ENCODE data around the gene CLIC5.

CLIC5 gene

GRCh38 chr6:45966340-45966739, 49.3 kb downstream of the CLIC5 start:
- H3K4me3 ChIP-seq (ENCODE audit: low read depth, low read length): no peak overlapping the region

- no peak overlapping the region for H3K4me3 ChIP-seq (ENCODE audit: low read depth, low read length)
Measured at GRCh38 chr6:45965792-45966191, 49.9 kb downstream of the CLIC5 start.

DNA sequence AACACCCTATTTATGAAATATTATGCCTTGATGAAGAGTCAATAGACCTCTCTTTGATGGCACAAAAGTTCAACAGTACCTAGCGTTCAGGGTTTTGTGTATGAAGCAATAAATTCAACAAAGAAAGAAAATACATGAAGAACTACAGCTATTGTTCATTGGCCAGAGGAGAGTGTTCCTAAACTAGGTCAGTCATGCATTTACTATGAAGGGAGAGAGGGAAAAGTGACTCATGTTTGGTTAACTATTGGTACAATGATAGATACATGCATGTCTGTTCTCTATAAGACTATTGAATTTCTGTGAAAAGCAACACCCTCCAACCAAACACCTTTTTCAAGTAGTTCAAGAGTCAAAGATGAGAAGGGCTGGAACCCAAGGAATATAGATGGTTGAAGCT, 50.7 kb downstream of the CLIC5 start:
- H3K4me3 ChIP-seq (ENCODE audit: low read depth, low read length): no peak overlapping the region

GRCh38 chr6:45964300-45964699, 51.4 kb downstream of the CLIC5 start:
- H3K4me3 ChIP-seq (ENCODE audit: low read depth, low read length): no peak overlapping the region

GRCh38 chr6:45963896-45964295, 51.8 kb downstream of the CLIC5 start:
- no peak overlapping the region for H3K4me3 ChIP-seq (ENCODE audit: low read depth, low read length)

- no peak overlapping the region for H3K4me3 ChIP-seq (ENCODE audit: low read depth, low read length)
Measured at GRCh38 chr6:45961125-45961524, 54.5 kb downstream of the CLIC5 start.

DNA sequence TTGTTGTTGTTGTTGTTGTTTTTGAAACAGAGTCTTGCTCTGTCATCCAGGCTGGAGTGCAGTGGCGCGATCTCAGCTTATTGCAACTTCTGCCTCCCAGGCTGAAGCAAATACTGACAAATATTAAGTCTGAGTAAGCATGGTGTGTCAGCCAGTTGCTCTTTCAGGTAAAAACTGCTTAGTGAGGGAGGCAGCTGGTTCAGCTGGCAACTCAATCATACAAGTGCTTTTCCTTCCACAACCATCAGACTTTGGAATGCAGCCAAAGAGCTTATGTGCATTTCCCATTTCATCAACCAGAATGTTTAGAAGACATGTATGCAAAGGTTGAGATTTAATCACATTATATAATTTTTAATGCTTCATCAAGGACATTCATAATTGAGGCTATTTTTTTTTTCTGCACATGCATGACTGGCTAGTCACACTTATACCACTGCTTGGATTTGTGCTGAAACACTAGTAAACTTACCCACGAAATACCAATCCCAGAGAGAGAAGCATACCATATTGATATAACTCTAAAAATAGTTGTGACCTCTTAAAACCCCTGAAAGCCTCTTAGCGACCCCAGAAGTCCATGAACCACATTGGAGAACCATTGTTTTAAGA, 56.0 kb downstream of the CLIC5 start:
- H3K4me3 ChIP-seq (ENCODE audit: low read depth, low read length): no peak overlapping the region

GRCh38 chr6:45956663-45957062, 59.0 kb downstream of the CLIC5 start:
- no peak overlapping the region for H3K4me3 ChIP-seq (ENCODE audit: low read depth, low read length)

DNA sequence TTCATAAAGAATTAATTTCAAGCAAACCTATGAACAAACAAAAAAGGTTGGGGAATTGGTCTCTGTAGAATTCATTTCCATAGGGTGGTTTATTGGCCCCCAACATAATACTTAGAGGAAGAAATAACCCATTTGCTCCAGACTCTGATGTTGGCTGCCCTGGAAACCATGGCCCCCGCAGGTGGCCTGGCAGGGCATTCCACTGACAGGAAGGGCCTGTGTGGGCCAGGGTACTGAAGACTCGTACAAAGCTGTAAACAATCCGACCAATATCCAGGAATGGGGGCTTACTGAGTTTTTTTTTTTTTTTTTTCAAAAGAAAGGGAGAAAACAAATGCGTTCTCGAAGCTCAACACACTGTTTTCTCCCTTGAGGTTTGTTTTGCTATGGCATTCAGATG, 59.5 kb downstream of the CLIC5 start:
- H3K4me3 ChIP-seq (ENCODE audit: low read depth, low read length): no peak overlapping the region

DNA sequence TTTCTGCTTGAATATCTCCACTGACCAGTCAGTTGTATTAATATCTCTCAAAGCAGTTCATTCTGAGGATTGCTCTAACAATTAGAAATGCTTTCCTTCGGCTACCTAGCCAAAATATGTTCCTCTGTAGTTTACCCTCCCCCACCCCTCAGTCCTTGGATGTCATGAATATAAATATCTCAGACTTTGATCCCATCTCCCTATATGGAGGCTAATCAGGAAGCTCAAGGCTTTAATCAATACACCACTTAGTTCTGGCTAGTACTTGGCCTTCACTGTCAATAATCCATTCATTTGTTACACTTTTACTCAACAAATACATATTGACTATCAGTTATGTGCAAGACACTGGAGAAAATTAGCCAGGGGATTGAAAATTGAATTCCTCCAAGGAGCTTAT, 60.1 kb downstream of the CLIC5 start:
- H3K4me3 ChIP-seq (ENCODE audit: low read depth, low read length): no peak overlapping the region

DNA sequence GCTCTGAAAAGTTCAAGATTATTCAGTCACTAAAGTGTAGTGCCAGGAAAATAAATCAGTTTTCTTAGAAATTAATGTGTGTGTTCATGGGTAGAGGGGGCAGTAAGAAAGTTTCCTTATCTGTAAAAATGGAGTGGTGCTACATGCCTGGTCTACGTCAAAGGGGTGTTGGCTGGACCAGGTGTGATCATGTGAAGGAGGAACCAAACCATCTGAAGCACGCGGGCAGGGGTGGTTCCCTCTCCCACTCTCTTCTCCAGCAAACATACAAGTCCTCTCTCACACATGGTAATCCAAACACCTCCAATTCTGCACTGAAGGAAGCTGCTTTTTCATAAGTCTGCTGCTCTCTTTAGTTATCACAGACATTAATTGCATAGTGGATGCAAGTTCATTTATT, 63.1 kb downstream of the CLIC5 start:
- H3K4me3 ChIP-seq (ENCODE audit: low read depth, low read length): no peak overlapping the region

GRCh38 chr6:45952168-45952529, 63.5 kb downstream of the CLIC5 start:
- H3K4me3 ChIP-seq (ENCODE audit: low read depth, low read length): no peak overlapping the region

- no peak overlapping the region for H3K4me3 ChIP-seq (ENCODE audit: low read depth, low read length)
Measured at GRCh38 chr6:45951321-45952167, 64.1 kb downstream of the CLIC5 start.

DNA sequence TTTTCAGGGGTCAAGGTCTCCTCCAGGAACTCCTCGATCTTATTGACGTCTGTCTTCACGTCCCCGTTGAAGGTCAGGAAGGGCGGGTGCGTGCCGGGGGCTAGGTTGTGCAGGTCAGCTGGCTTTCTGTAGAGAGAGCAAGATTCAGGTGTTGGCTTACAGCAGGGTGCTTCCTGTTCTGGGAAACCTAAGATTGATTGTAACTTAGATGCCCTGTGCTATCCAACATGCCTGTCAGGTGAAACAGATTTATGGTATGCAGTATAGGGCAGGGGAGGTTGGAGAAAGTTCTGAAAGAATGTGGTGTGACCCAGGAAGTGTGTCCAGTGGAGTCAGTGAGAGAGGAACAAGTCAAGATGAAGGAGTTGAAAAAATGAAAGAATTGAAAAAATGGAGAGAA, 66.4 kb downstream of the CLIC5 start:
- H3K4me3 ChIP-seq (ENCODE audit: low read depth, low read length): no peak overlapping the region

- no peak overlapping the region for H3K4me3 ChIP-seq (ENCODE audit: low read depth, low read length)
Measured at GRCh38 chr6:45947807-45948206, 67.9 kb downstream of the CLIC5 start.

DNA sequence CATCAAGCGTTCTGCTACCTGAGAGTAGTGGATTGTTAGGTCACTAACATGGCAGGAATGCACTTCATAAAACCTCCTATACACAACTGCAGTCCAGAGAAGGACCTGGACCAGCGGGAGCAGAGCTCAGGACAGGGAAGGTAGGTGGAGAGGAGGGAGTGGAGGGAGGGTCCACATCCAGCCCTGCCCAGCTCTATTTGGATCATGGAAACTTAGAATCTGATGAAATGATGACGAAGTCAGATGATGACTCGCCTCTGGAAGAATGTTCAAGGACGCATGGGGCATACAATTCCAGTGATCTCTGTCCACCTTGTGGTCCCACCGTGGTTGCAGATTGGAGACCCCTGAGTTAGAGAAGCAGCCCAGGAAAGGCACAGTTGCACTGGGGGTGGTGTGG, 68.8 kb downstream of the CLIC5 start:
- no peak overlapping the region for H3K4me3 ChIP-seq (ENCODE audit: low read depth, low read length)

GRCh38 chr6:45946352-45946751, 69.3 kb downstream of the CLIC5 start:
- H3K4me3 ChIP-seq (ENCODE audit: low read depth, low read length): no peak overlapping the region

DNA sequence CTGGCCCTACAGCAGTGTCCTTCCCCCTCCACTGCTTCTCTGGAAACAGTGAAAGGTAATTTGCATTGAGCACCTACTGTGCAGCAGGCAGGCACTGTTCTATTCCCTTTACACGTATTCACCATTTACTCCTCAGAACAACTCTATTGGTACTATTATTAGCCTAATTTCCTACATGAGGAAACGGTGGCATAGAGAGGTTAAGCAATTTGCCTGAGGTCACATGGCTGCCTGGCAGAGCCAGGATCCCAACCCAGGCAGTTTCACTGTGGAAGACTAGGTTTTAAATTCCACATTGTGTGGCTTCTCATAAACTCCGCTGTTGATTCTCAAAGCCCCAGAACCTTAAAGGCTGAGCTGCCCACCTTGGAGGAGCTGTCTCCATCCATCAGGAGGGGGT, 72.7 kb downstream of the CLIC5 start:
- no peak overlapping the region for H3K4me3 ChIP-seq (ENCODE audit: low read depth, low read length)

GRCh38 chr6:45933855-45934254, 81.8 kb downstream of the CLIC5 start:
- no peak overlapping the region for H3K4me3 ChIP-seq (ENCODE audit: low read depth, low read length)

DNA sequence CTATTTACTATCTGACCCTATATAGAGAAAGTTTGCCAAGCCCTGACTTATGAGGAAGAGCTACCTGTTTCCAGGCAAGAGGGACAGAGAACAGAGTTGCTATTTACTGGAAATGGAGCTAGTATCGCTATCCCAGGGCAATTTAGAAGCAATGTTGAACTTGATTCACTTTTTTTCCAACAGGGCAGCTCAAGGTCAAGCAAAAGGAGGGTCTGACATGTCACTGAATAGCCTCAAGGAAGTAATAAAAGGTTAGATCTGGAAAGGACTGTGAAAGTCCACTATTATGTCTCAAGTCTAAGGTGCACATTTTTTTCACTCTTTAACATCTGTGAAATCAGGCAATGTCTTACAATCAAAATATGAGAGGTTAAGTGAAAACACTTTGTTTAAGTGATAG, 84.4 kb downstream of the CLIC5 start:
- no peak overlapping the region for H3K4me3 ChIP-seq (ENCODE audit: low read depth, low read length)

DNA sequence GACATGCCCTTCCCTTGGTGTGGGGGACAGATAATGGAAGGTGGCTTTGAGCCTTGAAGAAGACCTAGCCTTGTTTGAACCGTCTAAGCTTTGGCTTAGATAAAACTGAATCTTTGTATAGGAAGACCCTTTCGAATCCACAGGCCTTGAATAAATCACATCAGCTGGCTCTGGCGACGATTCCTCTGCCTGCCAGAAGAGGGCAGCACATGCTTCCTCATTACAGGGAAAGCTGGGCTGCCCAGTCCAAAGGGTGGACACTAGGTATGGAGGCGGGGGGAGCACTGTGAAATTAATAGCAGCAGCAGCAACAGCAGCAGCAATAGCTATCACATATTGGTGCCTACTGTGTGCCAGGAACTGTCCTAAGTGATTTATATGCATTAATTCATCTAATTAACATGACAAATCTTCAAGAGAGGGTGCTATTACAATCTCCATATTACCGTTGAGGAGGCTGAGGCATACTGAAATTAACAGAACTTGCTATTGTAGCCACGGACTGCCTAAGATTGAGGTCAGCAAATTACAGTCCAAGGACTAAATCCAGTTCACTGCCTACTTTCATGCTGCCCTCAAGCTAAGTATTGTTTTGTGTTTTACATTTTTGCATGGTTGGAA, 85.1 kb downstream of the CLIC5 start:
- no peak overlapping the region for H3K4me3 ChIP-seq (ENCODE audit: low read depth, low read length)
